DOHH2 (cell line): Measurements from ENCODE around the gene PQBP1.

ENCODE experiments used
- CTCF ChIP-seq: fragments of 200-600 bp; sonication (generic); IDR thresholded peaks from one replicate; pipeline ENCODE4 v1.5.1; 2014; ENCODE audit warnings: antibody characterized with exemption, mild to moderate bottlenecking, low read depth, low read length; ENCODE audit not compliant: poor library complexity, severe bottlenecking
- EZH2phosphoT487 ChIP-seq: fragments of 200-600 bp; sonication (generic); IDR thresholded peaks from 2 replicates; pipeline ENCODE4 v1.6.1; 2017; ENCODE audit warnings: borderline replicate concordance, mild to moderate bottlenecking, antibody characterized with exemption, low read length, moderate library complexity, mixed read lengths

- TF ChIP-seq CTCF (no peak), EZH2phosphoT487 (no peak)
These were observed at the start of gene PQBP1, which contains the start of gene TIMM17B for GRCh38 chrX:48897625-48898306.
